Testis (tissue), 2 donors: ENCODE data around the gene TP53I11.

Experiments
- CTCF ChIP-seq, 3 experiments: fragments of 450-650 bp in 2 of 3; fragments of 200-600 bp in 1 of 3; sonication (generic) in 1 of 3; IDR thresholded peaks; one replicate each; pipeline ENCODE4 v1.5.1; 2016 to 2019; ENCODE audit warnings: antibody characterized with exemption in 3 of 3, mild to moderate bottlenecking in 2 of 3, moderate library complexity in 1 of 3
- POLR2A ChIP-seq: fragments of 450-650 bp; IDR thresholded peaks from one replicate; pipeline ENCODE4 v1.6.1; 2017; ENCODE audit warnings: antibody characterized with exemption, mild to moderate bottlenecking, moderate library complexity

GRCh38 chr11:44936951-44937543 lies 13.6 kb downstream of the TP53I11 start:
- TF ChIP-seq CTCF (IDR thresholded peaks at IDR 0.05) (no peak), POLR2A (no peak)
